Activated T-helper 1 cell treated with Interleukin-2 at 50 U/mL for 16 hours (primary cell): ENCODE data around the gene TSC1.

Experiments used
- DNase-seq: peaks from one replicate; pipeline ENCODE4 v3.0.0-alpha.2; 2020; ENCODE audit warnings: low read depth

Gene TSC1

DNA sequence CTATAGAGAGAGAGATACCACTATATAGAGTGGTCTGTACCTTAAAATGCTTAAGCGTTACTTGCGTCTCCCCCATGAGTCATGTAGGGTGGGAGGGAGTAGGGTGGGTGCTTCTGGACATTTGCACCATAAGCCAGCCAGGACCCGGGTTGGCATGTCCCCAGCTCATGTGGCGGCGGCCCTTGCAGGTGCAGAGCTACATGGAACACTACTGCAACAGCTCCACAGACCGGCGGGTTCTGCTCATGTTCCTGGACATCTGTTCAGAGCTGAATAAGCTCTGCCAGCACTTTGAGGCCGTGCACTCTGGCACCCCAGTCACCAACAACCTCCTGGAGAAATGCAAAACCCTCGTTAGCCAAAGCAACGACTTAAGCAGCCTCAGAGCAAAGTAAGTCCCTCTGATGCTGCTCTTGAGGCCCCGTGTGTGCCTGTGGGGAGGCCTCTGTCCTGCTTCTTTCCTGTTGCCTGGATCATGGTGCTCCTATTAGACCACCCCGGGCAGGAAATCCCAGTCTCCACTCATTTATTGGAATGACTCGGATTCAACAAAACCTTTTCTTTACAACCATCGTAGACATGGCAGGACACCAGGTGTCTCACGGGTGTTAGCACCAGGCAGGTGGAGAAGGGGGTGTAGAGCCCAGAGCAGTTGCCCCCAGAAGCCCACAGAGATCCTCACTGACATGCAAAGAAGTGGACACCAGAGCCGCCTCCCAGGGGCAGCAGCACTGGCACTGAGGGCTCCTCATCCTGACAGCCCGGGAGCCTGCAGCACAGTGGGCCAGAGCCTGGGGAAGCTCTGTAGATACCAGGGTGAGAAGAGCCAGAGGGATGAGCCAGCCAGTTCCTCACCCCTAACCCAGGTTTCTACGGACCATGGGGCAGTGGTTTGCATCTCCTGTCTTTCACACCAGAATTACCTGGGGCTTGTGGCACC, 57.0 kb downstream of the TSC1 start:
- no peak for DNase-seq

DNA sequence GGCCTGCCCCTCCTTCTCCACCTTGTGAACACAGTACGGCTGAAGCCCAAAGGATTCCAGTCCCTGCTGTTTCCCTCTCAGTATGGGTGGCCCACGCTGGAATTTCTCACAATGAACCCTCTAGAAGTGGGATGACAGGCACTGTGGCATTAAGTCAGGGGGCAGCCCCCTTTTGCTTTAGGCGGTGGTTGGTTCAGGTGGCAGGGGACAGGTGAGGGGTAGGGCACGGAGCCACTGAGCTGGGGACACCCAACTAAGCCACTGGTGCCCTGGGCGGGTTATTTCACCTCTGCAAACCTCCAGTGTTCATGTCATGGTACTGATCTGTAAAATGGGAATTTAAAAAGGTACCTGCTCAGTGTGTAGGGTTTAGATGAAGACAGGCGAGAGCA, 58.1 kb downstream of the TSC1 start:
- no peak for DNase-seq

DNA sequence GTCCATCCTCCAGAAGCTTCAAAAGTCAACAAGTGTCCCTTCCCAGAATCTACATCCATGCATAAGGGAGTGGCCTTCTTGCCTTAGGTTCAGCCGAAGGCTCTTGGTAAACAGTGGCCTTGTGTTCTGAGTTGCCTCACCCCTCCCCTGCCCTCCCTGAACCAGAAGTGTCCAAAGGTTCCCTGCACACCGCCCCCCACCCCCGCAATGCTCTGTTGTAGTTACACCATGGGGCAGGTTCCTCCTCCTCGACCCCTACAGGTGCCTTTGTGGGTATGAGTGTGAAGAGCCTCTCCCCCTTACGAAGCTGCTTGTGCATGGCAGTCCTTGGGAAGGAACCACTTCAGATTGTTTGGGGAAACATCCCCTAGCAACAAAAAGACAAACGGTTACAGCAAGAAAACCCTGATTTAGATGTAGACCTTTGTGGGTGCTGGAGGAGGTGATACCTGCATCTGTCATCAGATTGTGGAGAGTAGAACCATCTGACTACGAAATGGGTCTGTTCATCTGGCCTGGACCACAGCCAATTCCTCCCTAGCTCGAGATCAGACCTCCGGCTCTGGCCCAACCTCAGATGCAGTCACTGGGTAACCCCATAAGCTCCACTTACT, 58.6 kb downstream of the TSC1 start:
- DNase-seq, result no peak

DNA sequence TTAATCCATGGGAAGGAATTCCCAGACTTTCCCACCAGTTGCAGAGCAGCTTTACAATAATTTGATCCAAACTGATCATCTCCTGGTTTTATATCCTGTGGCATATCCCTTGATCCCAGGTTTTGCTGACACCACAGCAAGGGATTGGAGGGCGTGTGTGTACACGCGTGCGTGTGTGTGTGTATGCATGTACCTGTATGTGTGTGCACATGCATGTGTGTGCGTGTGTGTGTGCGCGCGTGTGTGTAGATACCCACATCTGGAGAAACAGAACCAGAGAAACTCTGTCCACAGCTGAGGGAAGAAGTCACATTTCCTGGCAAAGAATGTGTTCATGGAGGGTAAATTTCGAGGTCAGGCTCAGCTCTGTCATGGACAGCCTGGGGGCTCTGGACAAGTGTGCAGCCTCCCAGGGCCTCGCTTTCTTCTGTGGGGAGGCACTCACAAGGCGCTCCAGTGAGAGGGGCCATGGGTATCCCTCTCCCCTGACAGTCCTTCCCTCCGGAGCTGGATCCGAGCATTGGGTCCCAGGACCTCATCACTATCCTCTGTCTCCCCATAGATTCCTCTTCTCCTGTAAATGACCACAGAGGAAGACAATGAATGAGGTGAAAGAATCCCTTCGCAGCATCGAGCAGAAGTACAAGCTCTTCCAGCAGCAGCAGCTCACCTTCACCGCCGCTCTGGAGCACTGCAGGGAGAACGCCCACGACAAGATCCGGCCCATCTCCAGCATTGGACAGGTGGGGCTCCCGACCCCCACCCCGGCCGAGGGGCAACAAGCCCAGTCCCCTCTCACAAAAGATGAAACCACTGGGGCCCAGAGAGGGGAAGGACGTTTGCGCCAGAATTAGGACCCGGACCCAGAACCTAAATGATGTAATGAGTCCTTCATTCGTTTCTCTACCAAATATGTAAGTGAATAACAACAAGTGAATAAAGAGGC, 60.8 kb downstream of the TSC1 start:
- DNase-seq, result no peak

DNA sequence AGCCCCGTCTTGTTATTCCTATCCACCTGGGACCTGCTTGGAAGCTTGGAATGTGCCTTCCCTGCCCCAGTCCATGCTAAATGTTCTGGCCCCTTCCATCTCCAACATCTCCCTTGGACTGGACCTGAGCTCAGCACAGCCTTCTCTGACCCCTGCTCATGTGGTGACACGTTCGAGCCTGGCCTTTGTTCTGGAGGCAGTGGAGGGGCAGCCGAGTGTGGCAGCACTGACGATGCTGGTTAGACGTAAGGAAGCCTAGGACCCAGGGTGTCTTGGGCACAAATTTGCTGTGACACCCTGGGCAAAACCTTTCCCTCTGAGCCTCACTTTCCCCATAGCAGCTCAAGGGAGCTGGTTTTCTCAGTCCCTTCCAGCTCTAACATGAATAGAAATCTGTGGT, 61.8 kb downstream of the TSC1 start:
- DNase-seq, result no peak

DNA sequence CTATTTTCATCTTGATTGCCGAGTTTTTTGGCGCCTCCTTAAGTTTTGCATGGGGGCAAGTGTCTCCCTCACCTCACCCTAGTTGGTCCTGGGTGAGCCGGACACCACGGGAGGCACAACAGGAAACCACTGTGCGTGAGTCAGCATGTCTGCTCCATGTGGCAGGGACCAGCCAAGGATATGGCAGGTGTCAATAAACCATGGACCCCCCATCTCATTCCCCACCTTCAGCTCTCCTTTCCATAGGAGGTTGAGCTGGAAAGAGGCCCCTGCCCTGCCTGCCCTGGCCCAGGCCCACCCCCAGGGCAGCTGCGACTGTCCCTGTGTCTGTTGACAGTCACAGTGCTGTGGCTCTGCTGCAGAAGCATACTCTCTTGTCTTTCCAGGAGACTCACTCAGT, 62.6 kb downstream of the TSC1 start:
- no peak for DNase-seq

DNA sequence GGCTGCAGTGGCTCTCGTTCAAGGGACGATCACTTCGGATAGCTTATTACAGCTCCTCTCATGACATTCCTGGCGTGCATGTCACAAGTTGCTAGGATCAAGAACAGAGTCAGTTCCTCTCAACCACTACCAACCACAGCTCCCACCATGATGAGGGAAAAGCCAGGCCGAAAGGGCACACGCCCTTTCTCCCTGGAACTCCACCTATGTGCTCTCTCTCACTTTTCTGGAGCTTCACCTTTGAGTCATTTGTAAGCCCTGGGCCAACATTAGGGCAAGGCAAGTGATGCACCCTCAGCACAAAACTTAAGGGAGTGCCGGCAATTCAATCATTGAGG, 64.1 kb downstream of the TSC1 start:
- DNase-seq, result no peak

DNA sequence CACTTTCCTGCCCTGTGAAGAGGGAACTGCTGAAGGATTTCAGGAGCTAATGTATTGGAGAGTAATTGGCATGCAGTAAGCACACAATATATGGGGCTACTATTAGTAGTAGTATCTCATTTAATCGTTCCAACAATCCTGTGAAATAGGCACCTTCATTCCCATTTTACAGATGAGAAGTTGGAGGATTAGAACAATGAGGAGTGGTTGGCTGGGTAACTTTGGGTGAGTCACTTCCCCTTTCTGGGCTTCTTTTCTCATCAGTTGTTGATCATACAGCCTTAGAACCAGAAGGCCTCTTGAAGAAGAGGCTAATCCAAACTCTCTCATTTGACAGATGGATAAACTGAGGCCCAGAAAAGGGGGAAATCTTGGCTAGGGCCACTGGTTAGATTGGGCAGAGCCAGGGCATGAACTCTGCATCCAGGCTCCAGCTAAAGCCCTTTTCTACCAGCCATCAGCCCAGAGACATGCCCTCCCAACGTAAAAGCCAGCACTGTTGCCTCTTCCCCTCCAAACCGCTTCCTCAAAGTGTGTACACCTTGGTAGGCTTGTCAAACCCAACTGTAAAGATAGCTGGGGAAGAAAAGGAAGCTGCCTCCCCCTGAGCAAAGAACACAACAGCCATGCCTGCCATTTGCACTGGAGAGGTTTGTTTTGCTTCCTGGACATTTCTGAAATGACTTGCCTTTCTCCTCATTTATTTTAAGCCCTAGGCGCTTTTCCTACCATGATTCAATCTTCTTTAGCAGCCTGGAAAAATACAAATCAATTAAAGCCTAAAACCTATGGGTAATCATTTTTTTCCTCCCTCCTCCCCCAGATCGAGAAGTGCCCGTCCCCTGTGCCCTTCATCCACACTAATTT, 64.7 kb downstream of the TSC1 start:
- DNase-seq, result no peak

DNA sequence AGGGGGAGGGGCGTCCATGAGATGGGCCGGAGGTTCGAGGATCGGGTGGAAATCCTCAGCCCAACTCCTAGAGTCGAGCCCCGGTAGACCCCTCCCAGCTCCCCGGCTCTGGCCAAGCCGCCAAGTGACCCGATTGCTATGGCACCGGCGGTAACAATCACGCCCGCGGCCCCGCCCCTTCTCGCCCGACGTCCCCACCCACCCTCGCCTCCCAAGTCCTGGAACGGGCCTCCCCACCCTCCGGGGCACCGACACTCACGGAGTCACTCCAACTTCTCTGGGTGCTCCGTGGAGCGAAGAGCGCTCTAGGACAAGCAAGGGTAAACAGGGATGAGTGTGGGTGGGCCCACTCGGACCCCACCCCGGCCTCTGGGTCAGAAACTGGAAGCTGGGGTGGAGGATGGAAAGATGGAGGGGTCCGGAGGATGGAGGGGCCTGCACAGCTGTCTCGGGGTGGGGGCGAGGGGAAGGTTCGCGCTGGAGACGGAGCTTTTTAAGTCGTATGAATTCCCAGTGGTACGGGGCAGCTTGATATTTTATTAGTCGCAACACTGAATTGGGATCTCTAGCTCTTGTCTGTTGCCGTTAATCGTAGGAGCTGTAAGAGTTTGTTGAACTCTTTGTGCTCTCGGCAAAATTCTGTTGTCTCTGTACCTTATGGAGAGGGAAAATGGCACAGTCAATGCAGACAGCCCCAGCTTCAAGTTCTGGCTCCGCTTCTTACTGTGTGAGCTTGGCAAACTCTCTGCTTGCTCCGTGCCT, 65.5 kb downstream of the TSC1 start, which contains the start of gene SPACA9:
Gene SPACA9, plus strand, starts transcription at position 204 of the 762 bp plus-strand sequence. CDS start 5,050 bp downstream, outside the sequence.
- DNase-seq, result no peak

DNA sequence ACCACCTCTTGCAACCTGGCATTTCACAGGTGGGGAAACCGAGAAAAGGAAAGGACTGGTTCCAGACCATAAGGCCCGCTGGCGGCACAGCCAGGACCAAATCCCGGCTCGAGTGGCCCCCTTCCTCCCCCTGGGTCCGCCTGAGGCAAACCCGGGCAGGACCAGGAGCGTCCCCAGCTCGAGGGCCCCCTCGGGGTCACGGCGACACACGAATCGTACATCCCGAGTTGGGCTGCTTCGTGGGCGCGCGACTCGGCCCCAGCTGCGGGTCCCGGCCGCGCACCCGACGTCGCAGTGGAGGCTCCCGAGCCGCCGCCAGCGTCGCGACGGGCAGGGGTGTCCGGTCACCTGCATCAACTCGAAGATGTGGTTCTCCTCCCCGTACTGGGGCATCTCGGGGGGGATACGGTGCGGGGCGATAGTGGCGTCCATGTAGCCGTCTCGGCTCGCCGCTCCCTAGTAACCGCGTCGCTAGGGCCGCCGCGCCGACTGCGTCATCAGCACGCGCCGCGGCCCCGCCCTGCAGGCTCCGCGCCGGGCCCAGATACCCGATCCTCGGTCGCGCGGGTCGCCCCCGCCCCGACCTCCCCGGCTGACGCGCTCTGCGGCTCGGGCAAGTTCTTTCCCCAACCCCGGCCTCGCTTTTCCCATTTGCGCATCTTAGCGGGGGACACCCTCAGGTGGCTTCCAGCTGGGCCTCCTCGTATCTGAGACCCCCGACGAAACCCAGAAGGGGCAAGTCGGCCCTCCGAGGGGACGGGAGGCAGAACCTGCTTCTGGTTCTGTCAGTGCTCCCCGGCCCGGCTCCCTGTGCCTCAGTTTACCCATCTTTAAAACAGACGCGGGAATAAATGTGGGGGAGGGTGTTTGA, 66.4 kb downstream of the TSC1 start, which contains the start of gene AK8:
Gene AK8, minus strand, starts transcription at position 461 of the 871 bp plus-strand sequence. Its CDS starts 29 bp downstream, at position 432.
- peak; percentile 69 for DNase-seq

DNA sequence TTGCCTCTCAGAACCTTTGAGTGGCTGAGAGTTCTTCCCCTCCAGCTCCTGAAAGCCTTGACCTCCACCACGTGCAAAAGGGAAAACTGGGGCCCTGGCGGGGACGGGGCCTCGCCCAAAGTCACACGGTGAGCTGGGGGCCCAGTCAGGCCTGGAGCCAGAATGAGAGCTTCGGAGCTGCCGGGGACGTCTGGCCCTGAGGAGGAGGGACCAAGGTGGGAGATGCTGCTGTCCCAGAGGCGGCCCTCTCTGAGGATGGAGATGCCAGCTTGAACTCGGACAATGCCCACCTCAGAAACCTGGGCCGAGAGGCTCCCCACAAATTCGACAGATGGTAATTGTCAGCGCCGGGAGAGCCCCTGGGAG, 67.0 kb downstream of the TSC1 start:
- no peak for DNase-seq

DNA sequence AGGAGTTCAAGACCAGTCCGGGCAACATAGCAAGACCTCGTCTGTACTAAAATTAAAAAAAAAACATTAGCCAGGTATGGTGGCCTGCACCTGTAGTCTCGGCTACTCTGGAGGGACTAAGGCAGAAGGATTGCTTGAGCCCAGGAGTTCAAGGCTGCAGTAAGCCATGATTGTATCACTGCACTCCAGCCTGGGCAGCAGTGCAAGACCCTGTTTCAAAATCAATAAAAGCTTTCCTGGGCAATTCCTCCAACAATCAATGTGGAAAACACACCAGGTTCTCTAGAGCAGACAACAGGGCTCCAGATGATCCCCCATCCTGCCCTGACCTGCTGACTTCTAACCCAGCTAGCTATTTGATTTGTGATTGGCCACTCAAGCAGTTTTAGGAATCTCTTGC, 67.6 kb downstream of the TSC1 start:
- no peak for DNase-seq

DNA sequence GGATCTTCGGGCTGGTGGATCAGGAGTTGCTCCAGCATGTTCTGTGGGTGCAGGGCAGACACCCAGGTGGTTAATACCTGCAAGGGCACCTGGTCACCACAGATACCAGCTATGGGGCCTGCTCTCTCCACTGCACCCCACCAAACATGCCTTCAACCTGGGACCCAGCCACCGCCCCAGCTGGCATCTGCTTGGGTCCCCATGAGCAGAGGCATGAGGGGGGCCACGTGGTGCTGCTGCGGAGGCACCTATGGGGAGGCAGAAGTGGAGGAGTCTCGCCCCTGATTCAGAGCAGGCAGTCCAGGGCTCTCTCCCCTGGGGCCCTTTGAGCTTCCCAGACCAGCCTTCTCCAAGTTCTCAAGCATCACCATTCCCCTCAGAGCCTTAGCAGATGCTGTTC, 69.3 kb downstream of the TSC1 start:
- no peak for DNase-seq

DNA sequence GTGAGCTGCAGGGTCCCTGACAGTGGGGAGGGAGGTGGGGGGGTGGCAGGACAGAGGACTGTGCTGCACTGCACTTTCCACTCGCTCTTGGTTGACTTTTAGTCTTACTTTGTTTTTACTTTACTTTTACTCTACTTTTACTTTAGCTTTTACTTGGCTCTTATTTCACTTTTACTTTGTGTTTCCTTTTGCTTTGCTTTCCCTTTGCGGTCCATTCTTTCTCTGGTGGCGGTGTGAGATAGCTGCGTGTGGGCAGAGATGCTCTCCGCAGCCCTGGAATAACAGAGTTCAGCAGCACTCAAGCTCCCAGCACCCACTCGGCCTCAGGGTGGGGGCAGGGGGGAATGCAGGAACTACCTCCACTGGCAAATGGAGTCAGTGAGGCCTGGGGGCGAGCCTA, 71.0 kb downstream of the TSC1 start:
- no peak for DNase-seq

DNA sequence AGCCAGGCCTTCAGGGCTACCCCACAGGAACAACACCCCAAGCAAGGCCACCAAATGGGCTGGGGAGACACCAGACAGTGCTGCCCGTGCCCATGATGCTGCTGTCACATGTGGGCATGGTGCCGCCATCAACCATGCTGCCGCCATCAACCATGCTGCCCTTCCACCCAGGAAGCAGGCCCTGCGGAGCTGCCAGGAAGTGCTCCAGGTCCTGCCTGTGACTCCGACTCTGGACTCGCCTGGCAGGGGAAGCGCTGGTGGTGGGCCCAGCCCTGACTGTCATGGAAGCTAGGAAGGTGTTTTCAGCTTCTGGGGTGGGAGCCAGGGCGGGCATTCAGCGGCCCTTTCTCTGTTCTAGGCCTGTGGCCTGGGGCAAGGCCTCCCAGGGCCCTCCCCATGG, 75.2 kb downstream of the TSC1 start:
- DNase-seq, result no peak

DNA sequence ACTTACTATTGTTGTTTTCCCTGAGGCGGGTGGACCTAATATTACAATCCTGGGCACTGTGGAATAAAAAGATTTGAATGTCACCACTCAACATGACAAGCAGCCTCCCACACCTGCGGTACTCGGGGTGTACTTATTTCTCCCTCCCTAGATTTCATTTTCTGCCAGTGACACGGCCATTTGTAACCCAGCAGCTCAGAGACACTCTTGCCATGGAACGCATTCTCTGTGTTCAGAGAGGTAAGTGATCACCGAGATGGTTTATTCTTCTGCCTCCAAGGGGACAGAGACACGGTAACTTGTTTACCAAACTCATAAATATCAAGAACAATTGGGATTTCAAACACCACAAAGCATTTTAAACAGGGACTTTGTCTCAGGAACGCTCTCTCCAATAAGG, 77.5 kb downstream of the TSC1 start:
- no peak for DNase-seq

DNA sequence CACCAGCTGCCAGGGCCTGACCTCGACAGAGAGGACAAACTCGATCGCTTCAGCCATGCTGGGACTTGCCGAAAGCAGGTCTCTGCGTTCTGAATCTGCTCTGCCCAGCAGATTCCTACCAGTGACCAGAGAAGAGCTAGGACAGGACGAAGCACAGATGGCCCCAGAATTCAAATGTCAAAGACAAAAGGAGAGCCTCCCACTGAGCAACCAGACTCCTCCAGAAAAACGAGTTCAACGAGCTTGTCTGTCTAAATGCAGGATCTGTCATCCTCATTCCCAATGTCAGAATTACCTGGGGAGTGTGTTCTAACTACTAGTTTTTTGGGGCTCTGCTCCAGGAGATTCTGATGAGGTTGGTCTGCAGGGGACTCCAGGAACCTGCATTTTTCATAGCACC, 79.7 kb downstream of the TSC1 start:
- DNase-seq, result no peak

DNA sequence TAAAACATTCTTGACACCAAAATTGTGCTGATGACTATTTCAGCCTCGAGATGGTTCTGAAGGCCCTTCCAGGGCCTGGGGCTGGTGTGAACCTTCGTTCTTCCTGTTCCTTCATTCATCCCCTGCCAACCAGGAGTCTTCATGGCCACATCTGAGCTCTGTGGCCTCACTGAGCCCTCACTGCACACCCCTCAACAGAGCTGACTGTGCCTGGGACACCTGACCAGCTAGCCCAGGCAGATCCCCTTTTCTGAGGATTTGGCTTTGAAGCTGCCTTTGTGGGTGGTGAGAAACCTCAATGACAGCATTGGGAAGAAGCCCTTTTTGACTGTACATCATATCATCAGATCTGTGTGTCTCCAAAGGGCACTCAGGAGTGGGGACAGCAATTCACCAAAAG, 80.1 kb downstream of the TSC1 start:
- DNase-seq, result no peak

DNA sequence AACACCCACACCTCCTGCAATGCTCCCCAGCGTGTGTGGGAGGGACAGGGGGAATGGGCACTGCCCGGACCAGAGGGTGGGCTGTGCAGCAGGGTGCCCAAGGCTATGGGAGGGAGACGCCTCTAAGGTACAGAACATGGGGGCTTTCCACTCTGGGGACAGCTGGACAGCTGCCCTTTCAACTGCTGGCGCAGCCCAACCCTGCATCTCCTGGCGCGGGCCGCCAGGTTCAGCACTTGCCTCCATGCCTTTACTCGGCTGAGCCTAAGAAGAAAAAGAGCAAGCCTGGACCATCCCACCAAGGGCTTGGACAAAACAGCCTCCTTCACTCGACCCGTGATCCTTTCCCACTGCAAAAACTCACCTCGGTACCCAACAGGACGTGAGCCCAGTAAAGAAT, 81.3 kb downstream of the TSC1 start:
- DNase-seq, result no peak

DNA sequence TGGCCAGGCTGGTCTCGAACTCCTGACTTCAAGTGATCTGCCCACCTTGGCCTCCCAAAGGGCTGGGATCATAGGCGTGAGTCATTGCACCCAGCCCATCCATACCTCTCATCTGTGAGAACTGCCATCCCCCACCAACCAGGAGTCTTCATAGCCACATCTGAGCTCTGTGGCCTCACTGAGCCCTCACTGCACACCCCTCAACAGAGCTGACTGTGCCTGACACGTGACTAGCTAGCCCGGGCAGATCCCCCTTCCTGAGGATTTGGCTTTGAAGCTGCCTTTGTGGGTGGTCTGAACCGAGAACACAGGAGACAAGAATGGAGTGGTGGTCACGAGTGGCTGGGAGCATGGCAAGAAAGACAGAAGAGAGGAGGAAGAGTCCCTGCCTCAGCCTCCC, 81.9 kb downstream of the TSC1 start:
- no peak for DNase-seq
